ENCODE data around the gene CTPS1.

Gene CTPS1

DNA sequence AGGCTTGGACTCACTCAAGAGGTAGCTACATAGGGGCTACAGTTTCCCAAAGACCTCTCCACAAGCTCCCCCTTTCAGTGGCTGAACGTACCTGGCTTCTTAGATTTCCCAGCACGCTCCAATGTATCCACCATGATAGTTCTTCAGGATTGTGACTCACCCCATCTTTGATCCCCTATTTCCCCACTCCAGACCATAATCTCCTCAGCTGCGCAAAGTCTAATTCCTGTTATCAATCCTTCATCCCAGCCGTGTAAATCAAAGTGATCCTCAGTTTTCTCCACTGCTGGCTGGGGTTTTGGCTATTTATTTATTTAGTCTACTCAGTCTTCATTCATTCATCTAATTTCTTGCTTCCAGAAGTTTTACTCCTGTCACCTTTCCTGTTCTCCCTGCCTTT is 13.1 kb upstream of the CTPS1 start:
- no peak for DNase-seq

DNA sequence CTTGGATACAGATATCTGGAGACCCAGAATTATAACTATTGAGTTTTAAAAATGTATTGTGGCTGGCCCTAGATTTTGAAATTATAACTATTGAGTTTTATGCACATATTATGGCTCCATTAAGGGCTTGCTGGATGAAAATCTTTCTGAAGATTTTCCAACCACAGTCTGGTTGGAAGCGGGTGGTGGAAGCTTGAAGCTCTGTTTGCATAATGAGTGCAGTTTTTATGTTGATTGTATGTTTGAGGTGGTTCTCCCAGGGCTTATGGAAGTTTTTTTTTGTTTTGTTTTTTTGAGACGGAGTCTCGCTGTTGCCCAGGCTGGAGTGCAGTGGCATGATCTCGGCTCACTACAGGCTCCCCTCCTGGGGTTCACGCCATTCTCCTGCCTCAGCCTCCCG is 10.1 kb upstream of the CTPS1 start:
- no peak for DNase-seq

DNA sequence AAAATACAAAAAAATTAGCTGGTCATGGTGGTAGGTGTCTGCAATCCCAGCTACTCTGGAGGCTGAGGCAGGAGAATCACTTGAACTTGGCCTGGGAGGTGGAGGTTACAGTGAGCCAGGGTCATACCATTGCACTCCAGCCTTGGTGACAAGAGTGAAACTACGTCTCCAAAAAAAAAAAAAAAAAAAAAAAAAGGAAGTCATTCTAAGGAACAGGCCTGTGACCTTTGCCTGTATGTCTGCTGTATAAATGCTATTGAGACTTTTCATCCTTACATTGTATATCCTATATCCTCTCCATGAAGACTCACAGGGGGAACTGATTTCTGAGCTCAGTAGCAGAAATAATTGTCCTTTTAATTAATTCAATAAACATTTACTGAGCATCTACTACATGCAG is 7.5 kb upstream of the CTPS1 start:
- DNase-seq: peak; percentile 37 to 75 (median 58)

DNA sequence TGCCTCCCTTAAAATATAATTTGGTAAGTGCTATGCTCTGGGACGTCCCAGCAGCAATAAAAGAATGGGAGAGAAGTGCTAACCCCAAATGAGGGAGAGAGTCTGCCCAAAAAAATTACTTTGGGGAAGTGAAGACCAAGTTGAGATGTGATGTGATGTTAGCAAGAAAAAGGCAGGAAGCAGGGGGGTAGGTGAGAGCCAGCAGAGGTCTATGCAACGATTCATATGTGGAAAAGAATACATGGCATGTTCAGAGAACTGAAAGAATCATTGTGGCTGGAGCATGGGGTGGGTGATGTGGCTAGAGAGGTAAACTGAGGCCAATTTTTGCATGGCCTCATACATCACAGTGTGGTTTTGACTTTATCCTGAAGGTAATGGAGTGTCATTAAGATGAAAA is 5.6 kb upstream of the CTPS1 start:
- no peak for DNase-seq

DNA sequence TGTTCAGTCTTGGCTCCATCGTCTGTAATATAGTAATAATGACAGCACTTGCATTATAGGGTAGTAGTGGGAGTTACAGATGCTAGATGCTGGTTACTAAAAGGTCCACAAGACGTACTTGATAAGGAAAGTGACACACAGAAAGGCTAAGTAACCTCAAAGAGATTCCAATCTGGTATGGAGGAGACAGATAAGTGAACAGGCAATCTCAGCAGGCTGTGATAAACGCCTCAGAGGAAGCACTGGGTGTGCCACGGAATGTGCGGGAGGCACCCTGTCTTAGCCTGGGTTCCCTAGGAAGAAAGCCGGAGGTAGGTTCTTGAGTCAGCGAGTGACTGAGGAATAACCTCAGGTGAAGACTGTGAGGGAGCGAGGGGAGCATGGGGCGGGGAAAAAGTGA is 4.6 kb upstream of the CTPS1 start:
- DNase-seq: no peak

DNA sequence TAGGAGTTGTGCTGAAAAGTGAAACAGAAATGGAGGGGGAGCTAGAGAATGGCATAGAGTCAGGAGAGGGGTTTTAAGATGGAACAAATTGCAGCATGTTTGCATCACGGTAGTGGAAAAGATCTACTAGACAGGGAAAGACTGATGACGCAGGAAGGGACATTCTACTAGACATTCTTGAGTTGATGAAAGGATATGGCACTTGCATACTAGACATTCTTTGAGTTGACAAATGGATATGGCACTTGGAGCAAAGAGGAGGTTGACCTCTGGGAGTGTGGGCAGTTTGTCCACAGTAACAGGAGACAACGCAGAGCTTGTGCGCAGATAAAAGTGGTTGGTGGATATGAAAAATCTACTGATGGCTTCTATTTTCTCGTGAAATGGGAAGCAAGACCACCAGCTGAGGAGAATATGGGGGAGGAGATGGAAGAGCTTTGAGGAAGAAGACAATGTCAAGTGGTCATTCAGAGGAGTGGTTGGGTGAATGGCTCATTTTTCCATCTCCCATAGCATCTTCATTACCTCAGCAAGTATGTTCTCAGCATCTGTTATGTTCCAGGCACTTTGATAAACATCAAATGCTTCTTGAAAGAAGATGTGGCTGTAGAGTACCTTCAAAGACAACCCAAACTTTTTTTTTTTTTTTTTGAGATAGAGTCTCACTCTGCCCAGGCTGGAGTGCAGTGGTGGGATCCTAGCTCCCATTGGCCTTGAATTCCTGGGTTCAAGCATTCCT is 2.4 kb upstream of the CTPS1 start:
- no peak for DNase-seq

DNA sequence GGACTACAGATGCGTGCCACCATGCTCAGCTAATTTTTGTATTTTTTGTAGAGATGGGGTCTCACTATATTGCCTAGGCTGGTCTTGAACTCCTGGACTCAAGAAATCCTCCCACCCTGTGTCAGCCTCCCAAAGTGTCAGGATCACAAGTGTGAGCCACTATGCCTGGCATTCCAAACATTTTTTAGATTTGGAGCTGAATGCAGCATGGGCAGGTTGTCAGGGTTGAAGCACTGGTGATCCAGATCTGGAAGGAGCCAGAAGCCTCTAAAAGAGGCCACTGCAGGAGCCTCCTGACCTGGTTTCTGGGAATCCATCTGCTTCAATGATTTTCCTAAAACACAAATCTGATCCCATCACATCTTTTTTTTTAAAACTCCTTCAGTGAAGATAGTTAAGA is 1.8 kb upstream of the CTPS1 start:
- no peak for DNase-seq

DNA sequence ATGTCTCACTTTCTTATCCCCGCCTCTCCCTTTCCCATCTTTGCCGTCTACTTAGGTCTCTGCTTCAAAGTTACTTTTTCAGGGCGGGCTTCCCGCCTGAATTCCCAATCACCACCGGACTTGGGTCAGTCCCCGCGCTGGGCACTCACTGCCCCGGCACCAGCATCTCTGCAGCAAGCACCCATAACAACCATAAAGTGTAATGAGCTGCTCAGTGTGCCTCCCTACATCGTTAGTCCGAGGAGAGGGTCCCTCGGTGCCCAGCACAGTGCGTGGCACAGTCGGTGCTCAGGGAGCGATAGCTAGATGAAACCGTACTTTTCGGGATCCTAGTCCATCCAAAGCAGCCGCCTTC is 633 bp upstream of the CTPS1 start:
- no peak for DNase-seq

DNA sequence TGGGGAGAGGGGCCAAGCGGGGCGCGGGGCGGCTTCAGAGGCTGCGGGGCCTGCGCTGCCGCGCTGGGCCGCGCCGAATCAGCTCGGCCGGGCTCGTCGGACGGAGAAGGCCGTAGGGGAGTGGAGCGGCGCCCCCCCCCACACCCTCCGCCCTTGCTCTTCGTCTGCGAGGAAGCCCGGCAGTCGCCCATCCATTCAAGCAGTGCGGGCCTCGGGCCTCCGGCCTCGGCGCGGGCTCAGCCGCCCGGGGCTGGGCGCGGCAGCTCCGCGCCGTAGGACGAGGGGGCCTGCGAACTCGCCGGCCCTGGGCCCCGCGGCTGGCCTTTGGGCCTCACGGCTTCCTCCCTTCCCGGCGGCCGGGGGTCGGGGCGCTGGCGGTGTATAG is 564 bp downstream of the CTPS1 start:
- DNase-seq: peak in 1 of 4 experiments; percentile 54

DNA sequence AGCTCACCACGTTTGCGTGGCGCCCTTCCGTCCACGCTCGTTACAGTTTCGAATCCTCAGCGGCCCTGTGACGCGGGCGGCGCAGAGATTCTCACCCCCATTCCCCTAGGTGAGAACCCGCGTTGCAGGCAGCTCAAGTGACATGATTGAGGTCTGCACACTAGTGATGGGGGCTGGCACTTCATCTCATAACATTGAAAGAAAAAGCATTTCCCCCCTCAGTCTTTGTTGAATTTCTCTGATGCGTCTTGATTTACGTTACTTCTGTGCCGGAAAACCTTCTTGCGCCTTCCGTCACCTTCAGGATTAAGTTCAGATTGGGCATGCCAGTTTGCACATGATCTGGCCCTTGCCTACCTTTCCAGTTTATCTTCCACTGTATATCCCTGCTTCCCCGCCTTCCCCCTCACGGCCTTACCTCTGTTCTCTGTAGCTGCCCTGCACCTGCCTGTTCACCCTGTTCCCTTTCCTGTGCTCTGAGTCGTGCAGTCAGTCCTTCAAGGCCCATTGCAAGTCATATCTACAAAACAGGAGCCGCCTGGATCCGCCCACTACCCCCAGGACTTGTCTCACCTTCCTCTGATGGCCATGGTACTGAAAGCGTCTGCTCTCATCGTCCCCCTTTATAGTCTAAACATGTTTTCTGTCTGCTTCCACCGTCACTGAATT is 1.1 kb downstream of the CTPS1 start:
- peak in 3 of 4 experiments; percentile 16 to 40 (median 38) for DNase-seq

DNA sequence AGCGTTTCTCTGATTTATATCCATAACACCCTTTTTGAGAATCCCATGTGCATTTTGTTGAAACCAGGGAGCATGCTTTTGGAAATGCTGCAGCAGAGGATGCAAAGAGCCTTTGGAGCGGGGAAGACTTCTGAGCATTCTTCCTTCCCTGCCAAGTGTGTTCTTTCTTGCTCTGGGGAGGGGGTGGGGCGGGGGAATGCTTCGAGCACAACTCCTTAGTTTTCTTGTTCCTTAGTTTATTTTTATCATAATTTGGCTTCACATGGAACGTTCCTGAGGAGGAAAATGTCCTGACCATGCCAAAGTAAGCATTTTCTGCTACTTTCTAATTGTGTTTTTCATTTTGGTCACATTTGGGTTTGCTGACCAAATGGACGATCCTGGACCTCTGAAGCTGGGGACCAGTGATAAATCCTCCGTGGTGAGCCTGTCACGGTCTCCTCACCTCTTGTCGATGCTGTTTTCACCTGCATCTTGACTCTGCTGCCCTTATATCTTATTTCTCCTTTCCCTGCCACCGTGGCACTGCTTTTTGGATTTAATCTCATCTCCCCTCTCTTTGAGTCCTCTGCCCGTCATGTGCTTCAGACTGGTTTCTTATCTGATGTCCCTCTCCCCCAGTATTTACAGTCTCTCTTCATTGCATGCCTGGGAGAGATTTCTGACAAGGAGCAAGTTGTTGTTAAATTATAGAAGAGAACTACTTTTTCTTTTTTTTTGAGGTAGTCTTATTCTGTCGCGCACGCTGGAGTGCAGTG is 2.4 kb downstream of the CTPS1 start:
- no peak for DNase-seq

DNA sequence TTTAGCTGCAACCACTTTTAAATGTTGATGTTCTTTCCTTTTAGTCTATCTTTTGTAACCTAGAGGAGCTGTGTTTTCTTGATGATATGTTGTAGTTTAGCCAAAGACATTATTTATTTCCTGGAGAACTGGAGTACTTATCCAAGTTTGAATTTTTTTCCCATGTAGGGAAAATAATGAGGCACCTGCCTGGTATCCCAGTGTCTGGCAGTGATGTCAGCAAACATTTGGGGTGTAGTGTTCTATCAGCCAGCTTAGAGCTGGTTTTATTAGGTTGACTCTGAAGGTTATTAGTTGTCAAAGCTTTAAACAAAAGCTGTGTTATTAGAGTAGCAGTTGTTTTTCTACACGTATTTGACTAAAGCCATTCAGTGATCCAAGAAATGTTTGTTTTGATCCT is 3.2 kb downstream of the CTPS1 start:
- no peak for DNase-seq

DNA sequence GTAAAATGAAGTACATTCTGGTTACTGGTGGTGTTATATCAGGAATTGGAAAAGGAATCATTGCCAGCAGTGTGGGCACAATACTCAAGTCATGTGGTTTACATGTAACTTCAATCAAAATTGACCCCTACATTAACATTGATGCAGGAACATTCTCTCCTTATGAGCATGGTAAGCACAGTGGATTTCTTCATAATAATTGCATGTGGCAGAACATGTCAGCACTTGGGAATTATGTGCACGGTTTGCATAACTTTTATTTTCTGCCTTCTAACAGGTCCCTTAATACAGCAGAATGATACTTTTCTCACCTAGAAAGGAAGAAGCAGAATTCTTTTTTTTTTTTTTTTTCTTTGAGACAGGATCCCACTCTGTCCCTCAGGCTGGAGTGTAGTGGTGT is 3.8 kb downstream of the CTPS1 start:
- no peak for DNase-seq

DNA sequence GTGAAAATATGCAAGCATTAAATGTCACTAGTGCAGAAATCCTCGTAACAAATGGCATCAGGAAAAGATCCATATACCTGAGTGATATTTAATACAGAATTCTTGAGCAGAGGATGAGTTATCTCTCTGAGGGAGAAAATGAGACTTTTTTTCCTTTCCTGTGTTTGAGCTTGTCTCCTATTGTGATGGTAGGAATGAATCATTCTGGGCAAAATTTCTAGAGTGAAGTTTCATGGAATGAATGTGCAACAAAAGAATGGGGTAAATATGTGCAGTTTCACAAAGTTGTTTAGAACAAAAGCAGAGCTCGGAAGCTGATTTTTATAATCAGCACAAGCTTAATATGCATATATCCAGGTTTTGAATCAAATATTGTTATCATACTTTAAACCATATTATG is 4.6 kb downstream of the CTPS1 start:
- no peak for DNase-seq

DNA sequence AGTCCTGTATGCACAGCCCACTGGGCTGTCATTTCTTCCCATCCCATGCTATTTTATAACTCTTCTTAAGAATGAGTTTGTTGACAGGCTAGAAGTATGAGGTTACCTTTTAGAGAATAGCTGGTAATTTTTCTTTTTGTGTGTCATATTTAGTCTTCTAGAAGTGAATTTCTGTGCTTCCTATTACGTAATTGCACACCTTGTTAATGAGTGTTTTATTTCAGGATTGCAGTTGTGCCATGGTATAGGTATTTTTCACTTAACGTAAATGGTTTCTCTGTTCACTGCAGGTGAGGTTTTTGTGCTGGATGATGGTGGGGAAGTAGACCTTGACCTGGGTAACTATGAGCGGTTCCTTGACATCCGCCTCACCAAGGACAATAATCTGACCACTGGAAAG is 5.0 kb downstream of the CTPS1 start:
- no peak for DNase-seq

DNA sequence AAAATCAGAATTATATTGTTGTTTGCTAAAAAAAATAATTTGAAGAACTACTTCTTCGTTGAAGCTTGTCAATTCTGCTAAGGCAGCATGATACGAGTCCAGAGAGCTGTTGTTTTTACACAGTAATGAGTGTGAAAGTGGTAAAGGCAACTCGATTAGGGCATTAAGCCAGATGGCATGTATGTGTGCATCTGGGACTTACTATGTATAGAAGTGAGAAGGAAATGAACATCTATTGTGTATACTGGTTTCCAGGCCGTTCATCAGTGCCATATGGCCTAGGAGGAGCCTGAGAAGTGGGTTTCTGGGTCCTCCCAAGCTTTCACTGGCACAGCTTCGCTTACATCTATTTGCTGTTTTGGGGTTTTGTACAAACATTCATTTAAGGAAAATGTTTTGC is 5.7 kb downstream of the CTPS1 start:
- no peak for DNase-seq

DNA sequence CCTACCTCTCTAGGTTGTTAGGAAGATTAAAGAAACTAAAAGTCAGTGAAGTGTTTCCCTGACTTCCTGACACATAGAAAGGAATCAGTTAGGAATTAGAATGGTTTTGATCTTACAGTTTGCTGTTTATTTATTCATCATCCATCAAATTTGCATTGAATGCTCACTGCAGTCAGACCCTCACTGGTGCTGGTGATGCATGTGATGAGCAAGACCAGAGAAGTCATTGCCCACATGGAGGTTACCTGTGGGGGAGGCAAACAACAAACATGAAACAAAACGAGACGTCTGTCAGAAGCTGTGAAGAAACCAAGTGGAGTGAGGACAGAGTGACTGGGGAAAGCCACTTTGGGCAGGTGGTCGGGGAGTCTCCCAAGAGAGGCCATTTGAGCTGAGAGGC is 6.4 kb downstream of the CTPS1 start:
- no peak for DNase-seq

DNA sequence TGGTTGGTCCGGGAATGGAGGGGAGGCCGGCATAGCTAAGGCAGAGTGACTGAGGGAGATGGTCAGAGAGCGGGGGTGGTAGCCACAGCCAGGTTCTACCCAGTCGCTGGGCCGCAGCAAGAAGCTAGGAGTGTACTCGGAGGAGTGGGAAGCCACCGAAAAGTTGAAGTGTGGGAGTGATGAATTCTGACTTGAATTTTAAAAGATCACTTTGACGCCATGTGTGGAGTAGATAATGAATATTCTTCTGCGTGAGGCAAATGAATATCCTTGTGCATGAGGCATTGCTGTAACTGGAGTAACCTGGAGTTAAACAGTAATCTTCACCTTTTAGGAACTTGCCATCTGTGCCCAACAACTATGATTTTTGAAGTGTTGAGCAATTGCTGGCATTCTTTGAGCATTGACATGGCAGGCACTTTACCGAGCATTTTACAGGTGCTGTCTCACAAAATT is 6.9 kb downstream of the CTPS1 start:
- DNase-seq: no peak

DNA sequence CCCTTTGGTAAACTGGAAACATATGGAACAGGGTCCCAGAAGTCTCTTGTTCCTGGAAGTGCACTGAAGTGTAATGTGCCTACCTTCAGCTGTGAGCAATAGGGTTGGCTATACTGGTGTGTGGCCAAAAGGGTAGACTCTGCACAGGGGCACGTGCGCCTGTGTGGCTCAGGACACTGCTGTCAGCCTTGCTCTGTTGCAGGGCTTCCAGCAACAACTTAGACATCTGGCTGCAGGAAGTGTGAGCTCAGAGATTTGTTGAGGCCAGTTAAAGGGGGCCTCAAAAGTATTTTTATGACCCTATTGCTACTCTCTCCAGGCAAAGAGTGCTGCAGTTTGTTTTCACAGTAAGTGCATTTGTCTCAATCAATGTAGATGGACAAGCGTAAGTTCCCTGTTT is 7.5 kb downstream of the CTPS1 start:
- no peak for DNase-seq

DNA sequence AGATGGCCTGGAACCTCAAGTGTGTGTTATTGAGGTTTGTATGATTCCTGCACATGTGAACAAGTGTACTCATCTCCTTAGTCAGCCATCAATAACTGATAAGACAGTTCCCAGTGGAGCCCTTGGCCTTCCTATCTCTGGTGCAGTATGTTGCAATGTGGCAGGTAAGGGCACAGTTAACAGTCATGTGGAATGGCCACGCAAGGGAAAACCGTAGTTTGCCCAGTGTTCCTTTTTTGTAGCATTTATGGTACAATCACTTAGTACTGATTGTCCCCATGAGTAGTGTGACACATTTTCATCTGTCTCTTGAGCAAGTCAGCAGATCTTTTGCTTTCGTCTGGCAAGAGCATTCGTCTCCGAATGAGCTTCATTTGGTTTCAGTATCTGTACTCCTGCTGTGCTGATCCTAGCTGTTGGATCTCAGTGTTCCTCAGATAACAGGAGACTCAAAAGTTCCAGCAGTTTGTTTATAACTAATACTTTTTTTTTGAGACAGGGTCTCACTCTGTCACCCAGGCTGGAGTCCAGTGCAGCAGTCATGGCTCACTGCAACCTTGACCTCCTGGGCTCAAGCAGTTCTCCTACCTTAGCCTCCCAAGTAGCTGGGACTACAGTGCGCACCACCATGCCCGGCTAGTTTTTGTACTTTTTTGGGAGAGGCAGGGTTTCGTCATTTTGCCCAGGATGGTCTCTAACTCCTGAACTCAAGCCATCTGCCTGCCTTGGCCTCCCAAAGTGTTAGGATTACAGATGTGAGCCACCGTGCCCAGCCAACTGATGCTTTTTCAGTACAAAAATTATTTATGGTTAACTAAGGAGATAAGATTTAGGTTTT is 8.2 kb downstream of the CTPS1 start:
- DNase-seq: no peak

DNA sequence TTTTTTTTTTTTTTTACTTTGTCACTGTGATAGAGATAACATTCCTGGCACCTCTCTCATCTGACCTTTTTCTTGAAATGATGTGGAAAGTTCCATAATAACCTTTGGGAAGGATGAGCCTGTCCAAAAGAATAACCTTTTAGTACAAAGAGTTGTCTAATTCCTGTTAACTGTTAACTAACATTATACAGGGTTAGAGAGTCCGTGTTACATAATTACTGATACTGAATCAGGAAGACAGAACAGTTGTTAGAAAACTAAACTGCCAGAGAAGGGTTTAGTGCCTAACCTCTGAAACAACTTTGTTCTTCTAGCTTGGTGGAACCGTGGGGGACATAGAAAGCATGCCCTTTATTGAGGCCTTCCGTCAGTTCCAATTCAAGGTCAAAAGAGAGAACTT is 8.8 kb downstream of the CTPS1 start:
- DNase-seq: no peak

DNA sequence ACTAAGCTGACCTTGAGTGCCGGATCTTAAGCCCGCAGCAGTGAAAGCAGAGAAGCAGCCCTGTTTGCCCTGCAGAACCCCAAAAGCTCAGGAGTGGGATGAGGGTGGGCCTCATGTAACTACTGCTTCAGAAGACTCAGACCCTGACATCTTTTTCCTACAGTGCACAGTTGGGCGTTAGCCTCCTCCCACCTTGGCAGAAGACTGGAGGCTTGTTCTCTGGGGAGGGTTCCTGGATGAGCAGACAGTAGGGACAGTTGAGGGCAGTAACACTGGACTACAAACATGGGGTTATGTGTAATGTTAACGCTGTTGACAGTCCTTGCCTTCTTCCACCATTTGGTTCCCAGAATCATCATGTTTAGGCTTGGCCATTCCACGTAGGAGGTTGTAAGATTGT is 9.6 kb downstream of the CTPS1 start:
- no peak for DNase-seq

DNA sequence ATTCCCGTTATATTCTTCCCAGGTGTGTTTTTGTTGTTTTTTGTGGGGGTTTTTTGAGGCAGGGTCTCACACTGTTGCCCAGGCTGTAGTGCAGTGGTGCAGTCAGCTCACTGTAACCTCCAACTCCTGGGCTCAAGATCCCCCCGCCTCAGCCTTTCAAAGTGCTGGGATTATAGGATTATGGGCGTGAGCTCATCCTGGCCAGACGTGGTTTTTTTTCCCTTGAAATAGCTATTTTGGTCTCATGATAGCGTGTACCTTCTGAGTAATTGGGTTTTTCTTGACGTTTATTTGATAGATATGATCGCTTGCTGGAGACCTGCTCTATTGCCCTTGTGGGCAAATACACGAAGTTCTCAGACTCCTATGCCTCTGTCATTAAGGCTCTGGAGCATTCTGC is 17.6 kb downstream of the CTPS1 start:
- no peak for DNase-seq

All from suppressor macrophage (primary cell).